BLaER1 (cell line): ENCODE measurements around the gene MDM2.

Experiments
- H3K27ac ChIP-seq: shearing (Covaris generic); formaldehyde crosslinking; 2 replicates; pipeline ENCODE4 v1.8.1; 2022
- H3K27me3 ChIP-seq: shearing (Covaris generic); formaldehyde crosslinking; 2 replicates; pipeline ENCODE4 v1.8.1; 2022
- H3K36me3 ChIP-seq: shearing (Covaris generic); formaldehyde crosslinking; 2 replicates; pipeline ENCODE4 v1.8.1; 2022
- H3K4me1 ChIP-seq: shearing (Covaris generic); formaldehyde crosslinking; 2 replicates; pipeline ENCODE4 v1.8.1; 2022
- H3K4me2 ChIP-seq: shearing (Covaris generic); formaldehyde crosslinking; 2 replicates; pipeline ENCODE4 v1.8.1; 2022
- H3K4me3 ChIP-seq: shearing (Covaris generic); formaldehyde crosslinking; 2 replicates; pipeline ENCODE4 v1.8.1; 2022
- H3K9ac ChIP-seq: shearing (Covaris generic); formaldehyde crosslinking; 2 replicates; pipeline ENCODE4 v1.8.1; 2022
- H3K9me3 ChIP-seq: shearing (Covaris generic); formaldehyde crosslinking; 2 replicates; pipeline ENCODE4 v1.8.1; 2022
- H4K20me1 ChIP-seq: shearing (Covaris generic); formaldehyde crosslinking; 2 replicates; pipeline ENCODE4 v1.8.1; 2022
- Cebpa-rat ChIP-seq: shearing (Covaris generic); IDR thresholded peaks from 2 replicates; pipeline ENCODE4 v1.8.1; 2022

Gene MDM2

DNA sequence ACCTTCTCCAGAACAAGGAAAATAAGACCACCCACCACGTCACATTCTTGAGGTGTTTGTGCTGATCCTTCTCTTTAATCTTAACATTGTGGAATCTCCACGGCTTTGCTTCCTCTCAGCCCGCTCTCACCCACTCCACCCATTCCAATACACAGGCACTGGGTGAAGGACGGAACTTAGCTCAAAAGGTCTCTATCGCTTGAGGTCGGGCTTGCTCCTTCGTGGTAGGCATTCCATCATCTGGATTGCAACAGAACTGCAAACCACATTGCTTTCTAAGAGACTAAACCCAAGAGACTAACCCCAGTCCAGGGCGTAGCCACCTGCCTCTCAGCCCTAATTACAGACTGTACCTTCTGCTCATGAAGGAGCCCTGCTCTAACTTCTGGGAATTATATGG, 24.0 kb upstream of the MDM2 start:
- H3K9ac ChIP-seq: no peak overlapping the region
- no peaks in the 10 kb centered on the region for H3K27me3 ChIP-seq
- peaks cover 14% of the 10 kb centered on the region for H3K36me3 ChIP-seq
- no peaks in the 10 kb centered on the region for H4K20me1 ChIP-seq
- TF ChIP-seq Cebpa-rat: peak; percentile 89
- peak overlapping the region; percentile 80 for H3K4me2 ChIP-seq
- H3K27ac ChIP-seq: peak overlapping the region; percentile 45; the same call in 1 of the 2 replicates
- H3K4me1 ChIP-seq: peaks cover 61% of the 10 kb centered on the region
- no peak overlapping the region for H3K4me3 ChIP-seq
- no peaks in the 10 kb centered on the region for H3K9me3 ChIP-seq

DNA sequence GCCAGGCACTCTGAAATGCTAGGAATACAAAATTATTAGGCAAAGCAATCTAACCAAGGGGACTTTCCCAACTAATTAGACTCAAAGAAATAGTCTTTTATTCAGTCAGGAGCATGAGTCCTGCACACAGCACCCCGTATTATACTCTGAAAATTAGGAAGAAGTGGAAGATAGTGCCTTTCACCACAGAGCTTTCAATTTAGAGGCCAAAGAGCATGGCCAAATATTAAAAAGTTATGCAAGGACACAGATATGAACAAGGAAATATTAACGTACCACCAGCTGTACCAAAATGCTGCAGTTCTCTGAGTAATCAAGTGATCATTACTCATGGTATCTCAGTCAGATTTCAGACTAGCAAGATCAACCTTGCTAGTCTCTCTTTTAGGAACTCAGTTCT, 22.6 kb upstream of the MDM2 start:
- Histone ChIP-seq H3K27ac (no peak overlapping the region), H3K4me1 (peaks cover 58% of the 10 kb centered on the region), H4K20me1 (no peaks in the 10 kb centered on the region), H3K4me2 (no peak overlapping the region), H3K9me3 (no peaks in the 10 kb centered on the region), H3K9ac (no peak overlapping the region), H3K27me3 (peaks cover 11% of the 10 kb centered on the region; the same call in 1 of the 2 replicates), H3K36me3 (peaks cover 10% of the 10 kb centered on the region), H3K4me3 (no peak overlapping the region)
- no peak for TF ChIP-seq Cebpa-rat

DNA sequence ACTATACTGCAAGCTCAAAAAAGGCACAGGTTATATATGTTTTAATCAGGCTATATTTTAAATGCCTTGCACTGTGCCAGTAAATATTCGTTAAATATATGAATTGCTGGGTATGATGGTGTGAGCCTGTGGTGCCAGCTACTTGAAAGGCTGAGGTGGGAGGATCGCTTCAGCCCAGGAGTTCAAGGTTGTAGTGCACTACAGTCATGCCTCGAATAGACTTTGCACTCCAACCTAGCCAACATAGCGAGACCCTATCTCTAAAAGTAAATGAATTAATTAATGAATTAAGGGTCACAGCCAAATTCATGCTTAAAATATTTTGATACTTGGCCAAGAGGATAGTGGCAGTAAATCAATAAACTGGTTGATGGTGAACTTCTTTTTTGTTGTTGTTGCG, 22.2 kb upstream of the MDM2 start:
- Histone ChIP-seq H3K4me1 (peaks cover 58% of the 10 kb centered on the region), H3K36me3 (peaks cover 6% of the 10 kb centered on the region), H3K4me2 (no peak overlapping the region), H3K27ac (no peak overlapping the region), H3K9me3 (no peaks in the 10 kb centered on the region), H3K4me3 (no peak overlapping the region), H4K20me1 (no peaks in the 10 kb centered on the region), H3K27me3 (peaks cover 15% of the 10 kb centered on the region; the same call in 1 of the 2 replicates), H3K9ac (no peak overlapping the region)
- no peak for TF ChIP-seq Cebpa-rat

DNA sequence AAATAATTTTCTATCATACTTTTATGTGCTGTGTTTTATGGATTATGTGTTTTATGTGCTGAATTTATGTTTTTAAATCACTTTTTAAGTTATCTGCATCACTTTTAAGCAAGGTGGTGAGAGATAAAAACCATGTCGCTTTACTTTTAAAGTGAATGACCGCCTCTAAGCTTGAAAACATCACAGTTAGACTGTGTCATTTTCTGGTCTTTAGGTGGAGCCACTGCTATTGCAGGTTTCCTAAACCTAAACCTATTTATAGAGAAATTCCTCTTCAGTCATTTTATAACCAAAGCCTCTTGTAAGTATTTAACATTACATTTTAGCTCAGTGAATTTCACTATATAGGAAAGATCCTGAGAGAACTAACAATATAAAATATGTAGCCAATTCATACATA, 21.0 kb upstream of the MDM2 start:
- Histone ChIP-seq H3K9me3 (no peaks in the 10 kb centered on the region), H4K20me1 (no peaks in the 10 kb centered on the region), H3K27ac (peak overlapping the region; percentile 59), H3K9ac (no peak overlapping the region), H3K4me1 (peaks cover 58% of the 10 kb centered on the region), H3K4me3 (no peak overlapping the region), H3K27me3 (peaks cover 16% of the 10 kb centered on the region; the same call in 1 of the 2 replicates), H3K36me3 (no peaks in the 10 kb centered on the region; the same call in 1 of the 2 replicates), H3K4me2 (peak overlapping the region; percentile 65)
- no peak for TF ChIP-seq Cebpa-rat

DNA sequence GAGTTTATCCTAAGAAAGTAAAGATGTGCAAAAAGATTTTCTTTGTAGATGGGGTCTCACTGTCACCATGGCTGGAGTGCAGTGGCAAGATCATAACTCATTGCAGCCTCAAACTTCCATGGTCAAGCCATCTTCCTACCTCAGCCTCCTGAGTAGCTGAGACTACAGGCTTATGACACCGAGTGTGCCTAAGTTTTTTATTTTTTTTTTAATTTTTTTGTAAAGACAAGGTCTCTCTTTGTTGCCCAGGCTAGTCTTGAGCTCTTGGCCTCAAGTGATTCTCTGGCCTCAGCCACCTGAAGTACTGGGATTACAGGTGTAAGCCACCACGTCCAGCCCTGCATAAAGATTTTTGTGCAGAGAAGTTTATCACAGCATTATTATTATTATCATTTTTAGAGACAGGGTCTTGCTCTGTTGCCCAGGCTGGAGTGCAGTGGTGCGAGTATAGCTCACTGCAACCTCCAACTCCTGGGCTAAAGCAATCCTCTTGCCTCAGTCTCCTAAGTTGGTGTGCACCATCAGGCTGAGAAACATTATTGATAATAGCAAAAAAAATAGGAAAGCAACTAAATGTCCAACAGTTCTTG, 19.3 kb upstream of the MDM2 start:
- Histone ChIP-seq H3K36me3 (peaks cover 4% of the 10 kb centered on the region; the same call in 1 of the 2 replicates), H3K27me3 (peaks cover 16% of the 10 kb centered on the region; the same call in 1 of the 2 replicates), H3K27ac (no peak overlapping the region), H4K20me1 (no peaks in the 10 kb centered on the region), H3K9me3 (no peaks in the 10 kb centered on the region), H3K4me3 (no peak overlapping the region), H3K9ac (no peak overlapping the region), H3K4me2 (no peak overlapping the region), H3K4me1 (peaks cover 53% of the 10 kb centered on the region)
- no peak for TF ChIP-seq Cebpa-rat

DNA sequence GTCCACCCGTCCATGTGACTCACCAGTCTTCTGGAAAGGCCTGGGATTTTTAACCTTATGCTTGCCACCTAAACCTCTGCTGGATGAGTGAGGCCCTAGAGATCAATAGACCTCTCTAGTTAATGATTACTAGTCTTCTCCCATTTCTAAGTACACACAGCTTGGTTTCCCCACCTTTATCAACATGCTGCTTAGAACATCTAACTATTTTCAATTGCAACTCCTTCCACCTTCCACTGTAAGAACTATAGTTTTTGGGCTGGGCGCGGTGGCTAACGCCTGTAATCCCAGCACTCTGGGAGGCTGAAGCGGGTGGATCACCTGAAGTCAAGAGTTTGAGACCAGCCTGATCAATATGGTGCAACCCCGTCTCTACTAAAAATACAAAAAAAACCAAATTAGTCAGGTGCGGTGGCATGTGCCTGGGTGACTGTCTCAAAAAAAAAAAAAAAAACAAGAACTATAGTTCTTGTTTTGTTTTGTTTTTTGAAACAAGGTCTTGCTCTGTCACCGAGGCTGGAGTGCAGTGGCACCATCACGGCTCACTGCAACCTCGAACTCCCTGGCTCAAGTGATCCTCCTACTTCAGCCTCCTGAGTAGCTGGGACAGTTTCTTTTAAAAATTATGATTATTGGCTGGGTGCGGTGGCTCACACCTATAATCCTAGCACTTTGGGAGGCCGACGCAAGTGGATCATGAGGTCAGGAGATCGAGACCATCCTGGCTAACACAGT, 18.7 kb upstream of the MDM2 start:
- Histone ChIP-seq H3K9ac (no peak overlapping the region), H3K4me1 (peaks cover 46% of the 10 kb centered on the region), H3K27ac (no peak overlapping the region), H3K36me3 (peaks cover 11% of the 10 kb centered on the region; the same call in 1 of the 2 replicates), H3K4me3 (no peak overlapping the region), H4K20me1 (no peaks in the 10 kb centered on the region), H3K27me3 (peaks cover 16% of the 10 kb centered on the region; the same call in 1 of the 2 replicates), H3K9me3 (no peaks in the 10 kb centered on the region), H3K4me2 (no peak overlapping the region)
- no peak for TF ChIP-seq Cebpa-rat

DNA sequence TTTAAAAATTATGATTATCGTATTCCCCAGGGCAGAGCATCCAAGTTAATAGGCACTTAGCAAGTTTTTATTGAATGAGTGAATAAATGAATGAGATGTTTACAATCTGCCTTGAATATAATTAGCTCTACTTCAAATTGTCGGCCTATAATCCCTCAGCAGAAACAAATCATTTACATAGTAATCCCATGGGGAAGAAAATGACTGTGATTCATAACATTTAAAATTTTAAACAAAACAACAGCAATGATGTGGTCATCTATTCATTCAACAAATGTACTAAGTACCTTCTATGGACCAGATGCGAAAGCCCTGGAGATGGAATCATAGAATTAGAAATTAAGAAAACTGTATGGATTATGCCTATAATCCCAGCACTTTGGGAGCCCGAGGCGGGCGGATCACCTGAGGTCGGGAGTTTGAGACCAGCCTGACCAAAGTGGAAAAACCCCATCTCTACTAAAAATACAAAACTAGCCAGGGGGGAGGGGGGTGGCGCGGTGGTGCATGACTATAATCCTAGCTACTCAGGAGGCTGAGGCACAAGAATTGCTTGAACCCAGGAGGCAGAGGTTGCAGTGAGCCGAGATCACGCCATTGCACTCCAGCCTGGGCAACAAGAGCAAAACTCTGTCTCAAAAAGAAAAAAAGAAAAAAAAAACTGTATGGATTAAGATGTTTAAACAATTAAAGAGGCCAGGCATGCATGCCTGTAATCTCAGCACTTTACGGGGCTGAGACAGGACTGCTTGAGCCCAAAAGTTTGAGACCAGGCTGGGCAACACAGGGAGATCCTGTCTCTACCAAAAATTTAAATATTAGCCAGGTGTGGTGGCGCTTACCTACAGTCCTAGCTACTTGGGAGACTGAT, 17.7 kb upstream of the MDM2 start:
- peaks cover 17% of the 10 kb centered on the region; the same call in 1 of the 2 replicates for H3K36me3 ChIP-seq
- H3K4me2 ChIP-seq: peak overlapping the region; percentile 16; the same call in 1 of the 2 replicates
- no peaks in the 10 kb centered on the region for H3K9me3 ChIP-seq
- H3K27me3 ChIP-seq: peaks cover 16% of the 10 kb centered on the region; the same call in 1 of the 2 replicates
- no peak for TF ChIP-seq Cebpa-rat
- H4K20me1 ChIP-seq: no peaks in the 10 kb centered on the region
- H3K9ac ChIP-seq: no peak overlapping the region
- peaks cover 36% of the 10 kb centered on the region for H3K4me1 ChIP-seq
- no peak overlapping the region for H3K27ac ChIP-seq
- H3K4me3 ChIP-seq: no peak overlapping the region

DNA sequence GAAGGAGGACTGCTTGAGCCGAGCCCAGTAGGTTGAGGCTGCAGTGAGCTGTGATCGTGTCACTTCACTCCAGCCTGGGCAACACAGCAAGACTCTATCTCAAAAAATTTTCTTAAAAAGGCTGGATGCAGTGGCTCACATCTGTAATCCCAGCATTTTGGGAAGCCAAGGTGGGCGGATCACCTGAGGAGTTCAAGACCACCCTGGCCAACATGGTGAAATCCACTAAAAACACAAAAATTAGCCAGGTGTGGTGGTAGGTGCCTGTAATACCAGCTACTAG, 17.1 kb upstream of the MDM2 start:
- peaks cover 31% of the 10 kb centered on the region for H3K4me1 ChIP-seq
- no peak overlapping the region for H3K27ac ChIP-seq
- peaks cover 17% of the 10 kb centered on the region; the same call in 1 of the 2 replicates for H3K36me3 ChIP-seq
- H3K9ac ChIP-seq: no peak overlapping the region
- peaks cover 16% of the 10 kb centered on the region; the same call in 1 of the 2 replicates for H3K27me3 ChIP-seq
- no peak overlapping the region for H3K4me3 ChIP-seq
- H3K4me2 ChIP-seq: no peak overlapping the region
- no peak for TF ChIP-seq Cebpa-rat
- no peaks in the 10 kb centered on the region for H4K20me1 ChIP-seq
- H3K9me3 ChIP-seq: no peaks in the 10 kb centered on the region

DNA sequence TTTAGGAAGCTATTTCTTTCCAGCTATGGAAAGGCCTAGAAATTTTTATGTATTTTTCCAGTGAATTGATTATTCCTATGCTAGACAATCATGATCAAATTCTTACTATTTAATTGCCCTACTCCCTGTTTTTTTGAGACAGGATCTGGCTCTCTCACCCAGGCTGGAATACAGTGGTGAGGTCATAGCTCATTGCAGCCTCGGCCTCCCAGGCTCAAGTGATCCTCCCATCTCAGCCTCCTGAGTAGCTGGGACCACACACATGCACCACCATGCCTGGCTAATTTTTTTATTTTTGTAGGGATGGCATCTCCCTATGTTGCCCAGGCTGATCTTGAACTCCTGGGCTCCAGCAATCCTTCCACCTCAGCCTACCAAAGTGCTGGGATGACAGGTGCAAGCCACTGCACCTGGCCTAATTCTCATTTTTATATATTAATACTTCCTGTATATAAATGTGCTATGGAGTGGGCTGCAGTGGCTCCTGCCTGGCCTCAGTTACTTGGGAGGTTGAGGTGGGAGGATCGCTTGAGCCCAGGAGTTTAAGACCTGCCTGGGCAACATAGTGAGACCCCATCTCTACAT, 16.0 kb upstream of the MDM2 start:
- Histone ChIP-seq H3K27ac (no peak overlapping the region), H3K27me3 (peaks cover 16% of the 10 kb centered on the region; the same call in 1 of the 2 replicates), H3K9ac (no peak overlapping the region), H3K36me3 (peaks cover 17% of the 10 kb centered on the region; the same call in 1 of the 2 replicates), H3K9me3 (no peaks in the 10 kb centered on the region), H4K20me1 (no peaks in the 10 kb centered on the region), H3K4me2 (no peak overlapping the region), H3K4me1 (peaks cover 25% of the 10 kb centered on the region), H3K4me3 (no peak overlapping the region)
- TF ChIP-seq Cebpa-rat: no peak
